C4-2B (cell line): Measurements from ENCODE around the gene TSSK6.

Source experiments
- CTCF ChIP-seq: fragments of 450-650 bp; conservative IDR thresholded peaks from 2 replicates; pipeline ENCODE4 v1.5.1; 2017; ENCODE audit warnings: mild to moderate bottlenecking
- ZFX ChIP-seq: fragments of 450-650 bp; IDR thresholded peaks from 2 replicates; pipeline ENCODE4 v1.6.1; 2017

GRCh38 chr19:19513682-19514081 is 1.7 kb downstream of the TSSK6 start:
- TF ChIP-seq CTCF (no peak), ZFX (no peak)
